Stimulated activated naive CD8-positive, alpha-beta T cell treated with anti-CD3 and anti-CD28 coated beads, Interleukin-15, Interleukin-2, amounts not matched to agents 100 ng/mL and 50 ng/mL, for 24 hours (primary cell): Measurements from ENCODE around the gene APOL4.
"Not testable (repeated sequence)": the region's sequence is repeated elsewhere in the genome, so short reads cannot be mapped to it uniquely, and the experiment has no call there.

Experiments used
- H3K27ac Mint-ChIP-seq: one replicate; pipeline ENCODE4 v1.8.0; 2021; ENCODE audit warnings: mild to moderate bottlenecking, mixed read lengths
- H3K27me3 Mint-ChIP-seq: one replicate; pipeline ENCODE4 v1.8.0; 2021; ENCODE audit warnings: mixed read lengths
- H3K36me3 Mint-ChIP-seq: one replicate; pipeline ENCODE4 v1.8.0; 2021; ENCODE audit warnings: low read depth, mixed read lengths
- H3K4me1 Mint-ChIP-seq: one replicate; pipeline ENCODE4 v1.8.0; 2021; ENCODE audit warnings: low read depth, mixed read lengths
- H3K4me3 Mint-ChIP-seq: one replicate; pipeline ENCODE4 v1.8.0; 2021; ENCODE audit warnings: mild to moderate bottlenecking, mixed read lengths
- H3K9me3 Mint-ChIP-seq: one replicate; pipeline ENCODE4 v1.8.0; 2021; ENCODE audit warnings: mixed read lengths

APOL4 gene

GRCh38 chr22:36191106-36191836 is 10.3 kb downstream of the APOL4 start:
- Mint-ChIP-seq H3K4me1 (peaks cover 6% of the 10 kb centered on the region), H3K27ac (no peak overlapping the region), H3K9me3 (no peaks in the 10 kb centered on the region), H3K4me3 (no peak overlapping the region), H3K36me3 (no peaks in the 10 kb centered on the region), H3K27me3 (no peaks in the 10 kb centered on the region)

DNA sequence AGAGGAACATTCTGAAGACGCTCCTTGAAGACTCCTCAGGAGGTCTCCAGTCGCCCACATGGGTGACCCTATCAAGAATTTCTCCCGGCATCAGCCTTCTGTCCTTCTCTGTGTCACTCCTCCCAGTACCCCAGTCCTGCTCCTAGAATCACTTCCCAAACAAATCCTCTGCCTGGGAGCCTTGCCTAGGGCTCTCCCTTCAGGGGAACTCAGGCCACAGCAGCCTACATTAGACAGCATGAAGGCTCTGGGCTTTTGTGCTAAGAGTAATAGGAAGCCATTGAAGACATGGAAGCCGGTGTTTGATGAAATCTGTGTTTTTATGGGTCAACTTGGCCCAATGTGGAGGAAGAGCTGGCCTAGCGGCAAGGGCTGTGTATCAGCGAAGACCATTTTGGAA is 13.7 kb downstream of the APOL4 start:
- H3K27ac Mint-ChIP-seq, H3K9me3 Mint-ChIP-seq, H3K27me3 Mint-ChIP-seq, H3K36me3 Mint-ChIP-seq, H3K4me3 Mint-ChIP-seq, H3K4me1 Mint-ChIP-seq: not testable (repeated sequence)

DNA sequence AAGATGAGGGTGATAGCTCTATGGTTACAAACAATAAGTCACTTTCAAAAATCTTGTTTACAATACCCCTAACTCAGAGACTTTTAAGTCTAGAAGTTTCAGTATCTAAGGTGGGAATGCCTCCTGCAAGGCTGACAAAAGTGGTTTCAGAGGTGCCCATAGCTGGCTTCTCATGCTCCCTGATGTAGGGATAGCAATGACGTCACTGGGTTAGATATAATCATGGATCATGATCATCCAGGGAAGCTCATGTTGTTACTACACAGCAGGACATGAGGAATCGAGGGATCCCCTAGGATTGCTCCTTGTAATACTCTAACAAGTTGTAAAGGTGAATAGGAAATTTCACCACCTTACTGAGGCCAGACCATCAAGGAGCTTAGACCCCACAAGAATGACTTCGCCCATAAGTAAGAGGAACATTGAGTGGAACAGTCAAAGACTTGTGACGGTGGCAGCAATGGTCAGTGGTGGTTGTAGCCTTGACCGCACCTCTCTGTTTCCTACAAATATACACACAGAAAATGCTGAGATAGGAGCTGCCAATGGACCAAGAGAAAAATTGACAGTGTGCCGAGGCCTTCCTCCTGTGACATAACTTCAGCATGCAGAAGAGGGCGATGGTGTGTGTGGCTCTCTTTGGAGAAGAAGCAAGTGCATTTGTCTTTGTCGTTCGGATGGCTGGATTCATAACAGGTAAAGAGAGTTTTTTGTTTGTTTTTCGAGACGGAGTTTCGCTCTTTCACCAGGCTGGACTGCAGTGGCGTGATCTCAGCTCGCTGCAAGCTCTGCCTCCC is 15.6 kb downstream of the APOL4 start:
- H3K27ac Mint-ChIP-seq = no peak overlapping the region
- H3K36me3 Mint-ChIP-seq = no peaks in the 10 kb centered on the region
- no peak overlapping the region for H3K4me3 Mint-ChIP-seq
- H3K9me3 Mint-ChIP-seq = no peaks in the 10 kb centered on the region
- H3K4me1 Mint-ChIP-seq = no peaks in the 10 kb centered on the region
- no peaks in the 10 kb centered on the region for H3K27me3 Mint-ChIP-seq

DNA sequence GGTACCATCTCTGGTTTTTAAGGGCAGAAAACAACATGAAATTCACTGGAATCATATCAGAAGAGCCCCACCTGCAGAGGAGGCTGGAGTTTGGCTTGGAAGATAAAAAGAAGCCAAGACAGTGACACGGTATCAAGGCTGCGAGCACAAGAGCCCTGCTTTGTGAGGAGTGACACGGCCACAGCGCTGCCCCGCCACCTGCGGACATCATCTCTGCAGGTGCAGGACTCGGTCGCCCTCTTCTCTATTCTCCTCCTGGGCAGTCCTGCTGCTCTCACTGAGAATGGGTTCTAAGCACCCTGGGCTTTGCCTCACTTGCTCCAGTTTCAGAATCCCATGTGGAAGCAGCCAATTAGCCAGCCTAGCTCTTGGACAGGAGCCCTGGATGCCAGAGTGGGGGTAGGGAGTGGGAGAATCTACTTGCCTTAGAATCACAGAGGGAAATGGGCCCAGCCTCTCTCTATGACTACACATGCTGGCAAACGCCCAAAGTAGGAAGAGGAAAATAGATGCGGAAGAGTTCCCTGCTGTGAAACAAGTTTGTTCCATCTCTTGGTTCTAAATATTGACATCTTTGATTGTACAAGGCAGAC is 17.1 kb downstream of the APOL4 start:
- Mint-ChIP-seq H3K36me3 (no peaks in the 10 kb centered on the region), H3K4me3 (no peak overlapping the region), H3K27ac (no peak overlapping the region), H3K27me3 (no peaks in the 10 kb centered on the region), H3K4me1 (no peaks in the 10 kb centered on the region), H3K9me3 (no peaks in the 10 kb centered on the region)

DNA sequence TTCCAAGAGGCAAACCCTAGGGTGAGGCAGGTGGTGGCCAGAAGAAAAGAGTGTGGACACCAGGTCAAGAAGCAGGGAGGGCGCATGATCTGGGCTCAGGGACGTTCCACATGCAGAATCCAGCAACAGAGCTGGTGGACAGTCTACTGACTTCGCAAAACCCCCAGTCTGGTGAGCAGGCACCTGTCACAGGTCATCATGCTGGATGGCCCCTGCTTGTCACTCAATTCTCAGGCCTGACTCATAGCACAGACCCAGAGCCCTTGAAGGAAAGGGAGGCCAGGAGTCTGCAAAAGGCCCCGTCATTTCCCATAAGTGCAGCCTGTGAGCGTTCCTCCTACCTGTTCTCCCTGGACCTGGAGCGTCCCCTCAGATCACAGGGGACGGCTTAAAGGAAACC is 18.2 kb downstream of the APOL4 start:
- Mint-ChIP-seq H3K27ac (no peak overlapping the region), H3K4me3 (no peak overlapping the region), H3K9me3 (no peaks in the 10 kb centered on the region), H3K4me1 (no peaks in the 10 kb centered on the region), H3K36me3 (no peaks in the 10 kb centered on the region), H3K27me3 (no peaks in the 10 kb centered on the region)

- no peaks in the 10 kb centered on the region for H3K36me3 Mint-ChIP-seq
- no peaks in the 10 kb centered on the region for H3K9me3 Mint-ChIP-seq
- no peak overlapping the region for H3K27ac Mint-ChIP-seq
- H3K4me3 Mint-ChIP-seq = no peak overlapping the region
- no peaks in the 10 kb centered on the region for H3K4me1 Mint-ChIP-seq
- H3K27me3 Mint-ChIP-seq = no peaks in the 10 kb centered on the region
Measured at GRCh38 chr22:36182857-36183256, 18.8 kb downstream of the APOL4 start.

DNA sequence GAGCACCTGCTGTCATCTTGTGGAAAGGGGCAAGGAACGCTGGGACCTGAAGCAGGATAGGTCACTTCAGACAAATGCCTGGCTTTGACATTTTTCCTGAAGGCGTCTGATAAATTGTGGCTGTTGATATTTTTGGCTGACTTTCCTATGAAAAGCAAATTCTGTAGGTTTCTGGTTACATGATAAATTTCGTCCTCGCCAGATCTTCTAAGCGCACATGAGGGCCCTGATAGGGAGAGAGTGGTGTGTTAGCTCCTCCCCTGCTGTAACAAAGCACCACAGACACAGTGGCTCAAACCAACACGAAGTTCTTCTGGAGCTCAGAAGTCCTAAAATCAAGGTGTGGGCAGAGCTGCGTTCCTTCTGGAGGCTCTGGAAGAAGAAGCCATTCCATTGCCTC is 19.6 kb downstream of the APOL4 start:
- Mint-ChIP-seq H3K4me1 (no peaks in the 10 kb centered on the region), H3K4me3 (no peak overlapping the region), H3K27ac (no peak overlapping the region), H3K9me3 (no peaks in the 10 kb centered on the region), H3K36me3 (no peaks in the 10 kb centered on the region), H3K27me3 (no peaks in the 10 kb centered on the region)

GRCh38 chr22:36180928-36181327 is 20.7 kb downstream of the APOL4 start:
- H3K27me3 Mint-ChIP-seq = no peaks in the 10 kb centered on the region
- H3K27ac Mint-ChIP-seq = no peak overlapping the region
- no peaks in the 10 kb centered on the region for H3K4me1 Mint-ChIP-seq
- peaks cover 6% of the 10 kb centered on the region for H3K9me3 Mint-ChIP-seq
- H3K4me3 Mint-ChIP-seq = no peak overlapping the region
- no peaks in the 10 kb centered on the region for H3K36me3 Mint-ChIP-seq

GRCh38 chr22:36180038-36180880 is 21.4 kb downstream of the APOL4 start:
- no peaks in the 10 kb centered on the region for H3K36me3 Mint-ChIP-seq
- H3K27me3 Mint-ChIP-seq = no peaks in the 10 kb centered on the region
- no peaks in the 10 kb centered on the region for H3K4me1 Mint-ChIP-seq
- no peak overlapping the region for H3K27ac Mint-ChIP-seq
- no peak overlapping the region for H3K4me3 Mint-ChIP-seq
- H3K9me3 Mint-ChIP-seq = peaks cover 10% of the 10 kb centered on the region

DNA sequence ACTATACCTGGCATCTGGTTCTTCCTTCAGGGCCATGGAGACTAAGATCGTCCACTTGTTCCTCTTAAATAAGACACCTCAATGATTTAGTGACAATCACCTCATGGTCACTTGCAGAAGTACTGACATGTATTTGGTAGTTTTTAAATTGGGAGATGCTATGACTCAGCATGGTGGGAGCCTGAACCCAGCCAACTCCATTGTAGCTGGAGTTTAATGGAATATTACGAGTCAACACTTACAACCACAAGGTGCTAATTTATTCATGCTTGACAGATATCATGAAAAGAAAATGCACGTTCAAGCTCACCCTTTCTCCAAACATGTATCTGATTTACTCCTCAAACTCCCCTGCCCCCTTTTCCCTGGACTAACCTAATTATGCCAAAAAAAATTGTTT is 24.4 kb downstream of the APOL4 start:
- Mint-ChIP-seq H3K4me3 (no peak overlapping the region), H3K4me1 (no peaks in the 10 kb centered on the region), H3K27me3 (no peaks in the 10 kb centered on the region), H3K36me3 (no peaks in the 10 kb centered on the region), H3K27ac (no peak overlapping the region), H3K9me3 (peaks cover 10% of the 10 kb centered on the region)

DNA sequence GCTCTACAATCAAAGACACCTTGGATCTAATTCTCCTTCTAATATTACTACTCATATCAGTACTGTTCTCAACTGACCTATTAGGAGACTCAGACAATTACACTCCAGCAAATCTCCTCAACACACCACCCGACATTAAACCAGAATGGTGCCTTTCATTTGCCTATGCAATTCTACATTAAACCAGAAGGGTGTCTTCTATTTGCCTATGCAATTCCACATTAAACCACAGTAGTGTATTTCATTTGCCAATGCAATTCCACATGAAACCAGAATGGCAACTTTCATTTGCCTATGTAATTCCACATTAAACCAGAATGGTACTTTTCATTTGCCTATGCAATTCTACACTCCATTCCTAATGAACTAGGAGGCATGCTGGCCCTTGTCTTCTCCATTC is 25.7 kb downstream of the APOL4 start:
- Mint-ChIP-seq H3K27ac (no peak overlapping the region), H3K9me3 (peaks cover 10% of the 10 kb centered on the region), H3K4me3 (no peak overlapping the region), H3K27me3 (no peaks in the 10 kb centered on the region), H3K4me1 (no peaks in the 10 kb centered on the region), H3K36me3 (no peaks in the 10 kb centered on the region)

DNA sequence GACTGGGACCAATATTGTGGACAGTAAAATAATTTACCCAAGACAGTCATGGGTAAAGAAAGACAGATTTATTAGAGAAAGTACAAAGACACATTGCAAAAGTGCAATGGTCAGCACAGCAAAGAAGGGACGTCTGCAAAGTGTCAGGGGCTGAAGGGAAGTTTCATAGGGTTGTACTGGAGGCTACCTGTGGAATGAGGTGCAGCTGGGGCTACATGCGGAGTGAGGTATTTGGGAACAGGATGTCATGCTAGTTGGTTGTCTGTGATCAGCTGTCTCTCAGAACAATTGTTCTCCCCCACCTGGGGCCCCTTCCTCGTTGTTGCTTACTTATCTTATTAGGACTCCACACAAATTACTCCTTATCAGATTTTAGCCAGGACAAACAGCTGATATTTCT is 29.7 kb downstream of the APOL4 start:
- Mint-ChIP-seq H3K27me3 (no peaks in the 10 kb centered on the region), H3K9me3 (peaks cover 18% of the 10 kb centered on the region), H3K4me1 (peaks cover 6% of the 10 kb centered on the region), H3K4me3 (no peak overlapping the region), H3K27ac (no peak overlapping the region), H3K36me3 (no peaks in the 10 kb centered on the region)

DNA sequence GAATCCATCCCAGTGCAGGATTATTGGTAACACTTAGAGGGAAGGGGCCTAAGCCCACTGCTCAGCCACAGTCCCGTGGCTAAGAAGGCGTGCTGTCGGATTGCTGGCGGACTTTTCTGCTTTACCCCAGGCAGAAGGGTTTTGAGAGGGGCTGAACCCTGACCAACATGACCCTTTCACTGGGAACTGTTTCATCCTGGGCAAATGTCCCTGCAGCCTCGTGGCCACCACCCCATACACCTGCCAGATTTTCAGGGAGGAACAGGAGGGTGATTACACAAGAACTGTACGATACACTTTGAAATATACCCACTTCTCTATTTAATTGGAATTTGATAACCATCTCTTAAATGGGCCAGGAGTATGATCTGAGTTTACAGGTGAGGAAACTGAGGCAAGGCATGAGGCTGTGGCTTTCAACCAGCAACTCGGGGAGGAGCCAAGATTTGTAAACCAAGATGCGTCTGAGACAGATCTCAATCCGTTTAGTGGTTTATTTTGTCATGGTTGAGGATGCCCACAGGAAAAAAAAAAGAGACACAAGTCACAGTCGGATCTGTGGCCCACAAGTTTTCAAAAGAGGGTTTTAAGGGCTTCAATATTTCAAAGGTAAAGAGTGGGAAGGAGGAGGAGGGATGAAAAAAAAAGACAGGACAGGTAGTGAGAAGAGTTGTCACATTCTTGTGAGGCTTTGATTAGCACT is 34.9 kb downstream of the APOL4 start:
- Mint-ChIP-seq H3K27me3 (no peaks in the 10 kb centered on the region), H3K4me1 (peaks cover 58% of the 10 kb centered on the region), H3K27ac (no peak overlapping the region), H3K9me3 (peaks cover 8% of the 10 kb centered on the region), H3K36me3 (no peaks in the 10 kb centered on the region), H3K4me3 (no peak overlapping the region)

DNA sequence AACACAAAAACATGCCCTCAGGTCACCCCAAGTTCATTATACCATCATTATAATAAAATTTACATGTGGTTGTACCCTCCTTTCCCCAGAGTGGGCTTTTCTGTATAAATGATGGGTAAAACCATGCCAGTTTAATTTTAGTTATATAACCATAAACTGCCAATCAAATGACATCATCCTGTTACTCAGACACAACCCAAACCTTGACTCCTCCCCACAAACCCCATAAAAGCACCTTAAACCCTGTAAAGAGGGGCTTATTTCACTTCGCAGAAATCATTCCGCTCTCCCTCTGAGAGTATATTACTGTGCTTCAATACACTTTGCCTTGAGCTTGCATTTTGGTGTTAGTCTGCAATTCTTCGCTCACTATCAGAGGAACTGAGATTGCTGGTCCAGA is 35.5 kb downstream of the APOL4 start:
- Mint-ChIP-seq H3K27me3 (no peaks in the 10 kb centered on the region), H3K36me3 (no peaks in the 10 kb centered on the region), H3K9me3 (peaks cover 8% of the 10 kb centered on the region), H3K27ac (no peak overlapping the region), H3K4me1 (peaks cover 64% of the 10 kb centered on the region), H3K4me3 (no peak overlapping the region)
